ENCODE results near the gene HOXA3.

The HOXA3 gene

DNA sequence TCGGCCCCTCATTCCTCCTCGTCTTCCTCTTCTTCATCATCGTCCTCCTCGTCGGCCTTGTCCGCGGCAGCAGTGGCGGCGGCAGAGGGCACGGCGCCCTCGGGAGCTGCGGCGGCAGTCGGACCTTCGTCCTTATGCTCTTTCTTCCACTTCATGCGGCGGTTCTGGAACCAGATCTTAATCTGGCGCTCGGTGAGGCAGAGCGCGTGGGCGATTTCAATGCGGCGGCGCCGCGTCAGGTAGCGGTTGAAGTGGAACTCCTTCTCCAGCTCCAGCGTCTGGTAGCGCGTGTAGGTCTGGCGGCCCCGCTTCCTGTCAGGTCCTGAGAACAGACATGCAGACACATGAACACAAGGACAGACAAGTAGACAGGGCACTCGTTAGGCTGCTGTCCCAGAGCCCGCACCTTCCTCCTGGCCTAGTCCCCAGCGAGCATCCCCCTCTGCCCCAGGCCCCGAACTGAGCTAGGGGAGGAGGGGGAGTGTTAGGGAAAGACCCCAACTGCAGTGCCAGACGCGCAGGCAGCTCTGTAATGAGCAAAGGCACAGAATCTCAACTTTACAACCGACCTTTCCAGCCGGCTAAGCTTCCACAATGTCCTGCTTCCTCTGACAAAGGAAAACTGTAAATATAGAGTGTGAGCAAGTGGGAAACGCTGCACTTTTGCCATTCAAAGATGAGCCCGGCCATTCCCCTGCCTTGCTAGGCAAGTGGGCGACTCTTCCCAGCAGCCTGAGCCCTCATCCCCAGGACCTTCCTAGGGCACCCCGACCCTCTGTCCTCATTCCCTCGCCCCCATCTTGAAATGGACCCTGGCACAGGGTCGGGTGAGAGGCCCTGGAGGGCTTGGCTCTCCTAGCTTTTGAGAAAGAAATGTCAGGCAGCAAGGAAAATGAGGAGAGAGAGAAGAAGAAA is 2.8 kb upstream of the HOXA3 start:
- no peak for DNase-seq

DNA sequence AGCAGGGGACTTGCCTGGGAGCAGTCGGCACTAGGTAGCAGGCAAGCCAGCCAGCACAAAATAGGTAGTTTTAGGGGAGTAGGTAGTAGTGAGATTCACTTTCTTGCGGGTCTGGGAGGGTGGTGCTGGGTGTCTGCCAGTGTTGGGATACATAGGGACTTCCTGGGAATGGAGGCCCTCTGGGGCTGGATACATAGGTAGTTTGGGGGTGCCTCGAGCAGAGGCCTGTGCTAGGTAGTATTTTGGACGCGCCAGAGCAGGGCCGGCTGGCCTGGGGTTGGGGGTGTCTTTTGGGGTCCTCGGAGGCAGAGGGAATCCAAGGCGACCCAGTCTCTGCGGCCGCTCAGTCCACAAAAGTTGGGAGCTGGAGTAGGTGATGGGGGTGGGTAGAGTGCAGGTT is 2.0 kb upstream of the HOXA3 start:
- DNase-seq = no peak

DNA sequence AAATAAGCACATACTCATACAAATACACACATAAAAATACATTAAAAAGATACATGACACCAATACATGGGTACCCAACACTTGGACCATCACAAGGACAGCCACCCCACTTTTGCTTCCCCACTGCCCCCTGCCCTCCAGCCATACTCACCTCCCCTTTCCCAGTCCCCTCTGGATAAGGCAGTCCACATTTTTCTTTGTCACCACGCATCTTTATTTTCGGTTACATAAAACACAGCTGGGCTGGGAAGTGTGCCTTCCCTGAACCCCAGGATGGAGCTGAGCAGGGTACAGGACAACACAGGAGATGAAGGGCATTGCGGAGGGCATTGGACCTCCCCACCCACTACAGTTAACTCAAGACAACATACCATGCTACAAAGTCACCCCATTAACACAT is 1.1 kb upstream of the HOXA3 start:
- no peak for DNase-seq

DNA sequence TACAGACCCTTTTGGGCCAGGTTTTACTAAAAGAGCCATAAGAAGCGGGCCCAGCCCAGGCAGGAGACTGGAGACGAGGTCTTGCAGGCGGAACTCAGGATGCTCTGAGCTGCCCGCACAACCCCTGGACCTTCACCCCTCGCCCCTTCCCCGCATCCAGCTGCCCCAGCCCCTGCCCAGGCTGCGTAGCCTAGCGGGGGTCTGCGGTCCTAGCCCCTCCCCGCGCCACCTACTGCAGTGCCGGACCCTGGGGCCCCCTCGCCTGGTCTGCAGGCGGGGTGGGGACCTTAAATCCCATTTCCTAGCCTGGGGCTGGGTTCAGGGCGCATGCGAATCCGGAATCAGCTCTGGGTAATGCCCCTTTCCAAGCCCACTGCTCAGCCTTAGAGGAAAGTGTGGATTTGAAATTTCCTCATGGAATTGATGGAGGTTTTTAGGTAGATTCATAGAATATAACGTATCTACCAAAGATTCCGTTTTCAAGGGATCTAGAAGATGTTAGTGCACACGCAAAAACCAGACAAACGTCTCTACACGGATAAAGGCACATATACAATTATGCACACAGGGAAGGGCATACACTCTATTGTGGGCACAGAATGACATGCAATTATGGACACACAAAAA is 546 bp upstream of the HOXA3 start:
- peak; percentile 7 for DNase-seq

DNA sequence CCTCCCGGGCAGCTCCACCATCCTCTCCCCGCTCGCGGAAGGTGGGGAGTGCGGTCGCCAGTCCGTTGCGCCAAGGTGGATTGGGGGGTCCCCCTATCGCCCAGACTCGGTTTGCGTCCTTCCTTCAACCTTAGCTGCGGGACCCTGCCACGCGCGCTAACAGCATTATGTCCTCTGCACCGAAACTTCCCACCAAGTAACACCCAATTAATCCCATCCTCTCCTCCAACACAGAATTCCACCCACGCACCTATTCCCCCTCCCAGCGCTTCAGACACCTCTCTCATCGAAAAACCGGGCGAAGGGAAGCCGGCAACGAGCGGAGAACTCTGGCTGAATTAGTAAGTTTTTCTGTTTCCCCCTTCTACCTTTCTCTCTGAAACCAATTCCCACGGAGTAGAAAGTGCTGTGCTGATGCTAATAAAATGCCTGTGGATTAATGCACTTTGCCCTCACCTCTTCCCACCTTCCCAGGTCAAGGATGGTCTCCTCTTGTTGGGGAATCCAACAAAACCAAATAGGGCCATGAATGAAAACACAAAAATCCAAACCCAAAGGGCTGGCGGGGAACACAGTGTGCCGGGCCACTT is 947 bp downstream of the HOXA3 start:
- DNase-seq = no peak

DNA sequence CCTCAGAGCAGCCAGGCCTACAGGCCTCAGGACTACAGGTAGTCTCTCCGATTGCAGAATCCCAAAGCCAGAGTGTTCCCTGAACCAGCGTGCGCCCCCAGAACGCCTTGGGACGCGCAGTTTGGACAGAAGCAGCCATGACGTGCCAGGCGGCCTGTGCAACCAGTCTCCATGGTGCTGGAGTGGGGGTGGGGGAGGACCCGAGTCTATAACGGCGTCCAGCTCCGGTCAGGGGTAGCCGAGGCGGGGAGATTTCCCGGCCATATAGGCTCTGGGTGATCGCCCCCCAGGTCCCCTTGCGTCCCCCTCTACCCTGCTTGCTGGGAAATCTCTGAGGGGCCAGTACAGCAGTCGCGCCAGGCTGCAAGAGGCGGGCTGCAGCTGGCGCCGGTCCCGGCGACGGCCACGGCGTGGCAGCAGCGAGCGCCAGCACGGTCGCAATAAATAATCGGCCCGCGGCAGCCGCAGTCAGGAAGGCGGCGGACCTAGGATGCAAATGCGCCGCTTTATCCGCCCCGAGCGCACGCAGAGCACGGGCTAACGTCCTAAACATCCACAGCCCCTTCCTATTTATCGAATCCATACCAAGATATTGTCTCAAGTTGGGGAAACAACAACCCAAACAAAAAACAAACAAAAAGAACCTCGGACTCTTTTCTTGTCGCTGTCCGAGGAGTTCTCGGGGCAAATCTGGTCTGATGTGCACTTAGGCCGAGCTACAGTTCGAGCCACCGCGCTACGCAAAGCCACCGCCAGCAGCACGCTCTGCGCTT is 1.6 kb downstream of the HOXA3 start:
- peak; percentile 66 for DNase-seq

DNA sequence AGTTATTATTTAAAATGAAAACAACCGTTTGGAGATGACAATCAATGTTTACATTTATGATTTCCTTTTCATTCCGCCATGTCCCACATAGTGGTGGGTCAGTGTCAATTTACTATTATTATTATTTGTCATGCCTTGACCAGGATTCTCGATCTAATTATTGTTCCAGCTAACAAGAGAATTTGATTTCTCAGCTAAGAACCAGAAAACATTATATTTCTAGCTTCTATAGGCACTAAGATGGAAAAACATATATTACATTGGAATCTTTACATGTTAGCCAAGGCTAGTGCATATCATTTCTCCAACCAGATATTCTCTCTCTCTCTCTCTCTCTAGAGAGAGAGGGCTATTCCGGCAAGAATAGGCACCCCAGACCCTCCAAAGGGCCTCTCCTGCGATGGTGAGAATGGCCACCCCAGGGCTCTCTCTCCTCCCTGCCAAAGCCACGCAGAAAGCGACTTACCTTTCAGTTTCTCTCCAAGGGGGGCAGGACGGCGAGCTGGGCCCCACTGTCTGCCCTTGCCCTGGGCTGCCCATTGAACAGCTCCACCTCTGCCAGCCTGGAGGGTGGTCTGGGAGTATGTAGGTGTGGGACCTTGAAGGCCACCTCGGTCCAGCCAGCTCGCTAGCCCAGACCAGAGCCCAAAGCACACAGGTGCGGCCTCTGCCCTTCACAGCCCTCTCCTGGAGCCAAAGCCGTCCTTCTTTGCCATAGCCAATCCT is 2.4 kb downstream of the HOXA3 start:
- no peak for DNase-seq

DNA sequence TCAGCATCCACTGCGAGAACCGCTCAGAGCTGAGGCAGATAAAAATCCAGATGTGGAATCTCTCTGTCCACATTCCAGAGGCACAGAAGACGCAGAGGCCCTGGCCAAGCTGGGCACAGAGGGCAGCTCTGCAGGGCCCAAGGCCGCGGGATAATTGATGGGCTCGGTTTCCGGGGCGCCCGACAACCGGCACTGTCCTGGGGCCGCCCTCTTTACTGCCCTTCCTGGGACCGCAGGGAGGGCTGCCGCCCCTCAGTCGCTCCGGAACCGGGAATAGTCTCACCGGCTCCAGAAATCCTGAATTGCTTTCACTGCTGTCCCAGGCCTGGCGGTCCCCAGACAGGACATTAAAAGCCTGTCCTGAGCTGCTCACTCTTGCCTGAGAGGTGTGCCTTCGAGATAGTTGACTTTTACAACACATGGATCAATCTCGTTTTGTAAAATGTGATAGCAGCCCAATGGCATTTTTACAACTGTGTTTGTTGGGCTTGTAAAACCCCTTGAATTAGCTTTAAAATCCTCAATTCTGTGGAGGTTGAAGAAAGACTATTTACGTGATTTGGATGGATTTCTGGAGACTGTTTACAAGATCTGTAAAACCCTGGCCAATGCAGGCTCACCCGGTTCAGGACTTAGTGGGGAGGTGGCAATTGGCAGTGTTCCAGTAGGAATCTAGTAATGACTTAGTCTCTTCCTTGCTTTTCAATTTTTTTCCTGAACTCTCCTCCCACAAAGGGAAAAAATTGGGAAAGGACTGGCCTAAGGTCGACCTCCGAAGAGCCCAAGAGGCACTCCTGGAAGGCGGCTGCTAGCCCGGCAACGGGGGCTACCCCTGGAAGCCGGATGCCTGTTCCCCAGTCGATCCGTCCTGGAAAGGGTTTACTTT is 3.4 kb downstream of the HOXA3 start:
- no peak for DNase-seq

DNA sequence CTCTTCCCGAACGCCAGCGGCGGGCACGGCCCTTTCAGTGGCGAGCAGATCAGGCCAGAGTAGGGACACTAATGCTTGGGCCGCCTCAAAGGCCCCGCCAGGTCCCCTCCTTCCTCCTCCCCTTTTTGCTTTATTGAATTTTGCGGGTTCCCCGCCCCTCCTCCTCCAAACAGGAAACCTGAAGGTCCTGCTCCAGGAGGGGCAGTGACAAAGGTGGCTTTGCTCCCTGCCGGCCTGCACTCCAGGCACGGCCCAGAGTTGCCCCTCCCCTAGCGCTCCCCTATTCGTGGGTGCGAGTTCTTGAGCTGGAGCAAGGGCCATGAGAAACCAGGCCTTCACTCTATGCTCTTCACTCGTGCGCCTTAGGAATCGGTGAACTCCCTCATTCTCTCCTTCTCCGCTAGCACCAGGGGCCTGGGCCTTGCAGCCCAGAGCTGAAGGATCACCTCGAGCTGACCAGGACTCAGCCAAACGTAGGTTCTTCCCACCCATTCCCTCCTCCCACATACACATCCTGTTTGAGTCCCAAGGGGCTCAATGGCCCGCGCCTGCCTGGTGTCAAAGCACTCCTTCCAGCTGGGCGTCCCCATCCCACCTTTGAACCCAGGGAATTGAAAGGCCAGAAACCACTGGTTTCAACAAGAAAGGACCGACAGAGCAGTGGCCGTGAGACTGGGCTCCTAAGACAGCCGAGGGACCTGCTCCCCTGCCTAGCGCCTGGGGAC is 4.2 kb downstream of the HOXA3 start:
- no peak for DNase-seq

DNA sequence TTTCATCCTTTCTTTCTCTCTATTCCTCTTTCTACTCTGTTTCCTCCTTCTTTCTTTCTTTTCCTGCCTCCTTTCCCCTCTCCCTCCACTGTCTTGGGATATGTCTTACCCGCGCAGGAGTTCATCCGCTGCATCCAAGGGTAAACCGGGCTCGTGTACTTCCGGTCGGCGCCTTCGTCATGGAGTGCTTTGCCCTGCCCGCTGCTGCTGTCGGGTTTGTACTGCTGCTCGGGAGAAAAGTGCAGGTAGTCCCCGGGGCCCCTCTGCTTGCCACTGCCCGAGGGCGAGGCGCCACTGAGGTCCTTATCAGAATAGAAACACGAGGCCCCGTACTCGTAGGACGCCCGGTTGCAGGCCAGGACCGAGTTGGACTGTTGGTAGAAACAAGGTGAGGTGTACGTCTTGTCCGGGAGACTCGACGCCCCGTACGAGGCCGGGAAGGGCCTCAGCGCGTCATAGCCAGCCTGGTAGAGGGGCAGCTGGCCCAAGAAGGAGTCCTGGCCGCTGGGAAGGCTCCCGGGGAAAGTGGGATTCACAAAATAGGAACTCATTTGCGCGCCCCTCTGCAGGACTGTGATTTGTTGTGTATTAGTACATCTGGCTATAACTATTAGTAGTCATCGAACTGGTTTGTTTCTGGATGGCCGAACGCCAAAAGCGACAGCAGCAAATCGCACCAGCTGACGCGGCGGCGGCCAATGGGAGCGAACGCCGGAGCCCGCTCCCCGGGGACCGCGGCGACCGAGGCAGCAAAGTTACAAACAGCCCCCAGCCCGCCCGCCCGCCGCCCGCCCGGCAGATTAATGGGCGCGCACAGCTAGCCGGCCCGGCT is 5.0 kb downstream of the HOXA3 start, which contains the start of gene HOXA6:
HOXA6 (minus strand) TSS at position 576 of the 832 bp plus-strand sequence; CDS start at position 551, 25 bp downstream.
- no peak for DNase-seq

DNA sequence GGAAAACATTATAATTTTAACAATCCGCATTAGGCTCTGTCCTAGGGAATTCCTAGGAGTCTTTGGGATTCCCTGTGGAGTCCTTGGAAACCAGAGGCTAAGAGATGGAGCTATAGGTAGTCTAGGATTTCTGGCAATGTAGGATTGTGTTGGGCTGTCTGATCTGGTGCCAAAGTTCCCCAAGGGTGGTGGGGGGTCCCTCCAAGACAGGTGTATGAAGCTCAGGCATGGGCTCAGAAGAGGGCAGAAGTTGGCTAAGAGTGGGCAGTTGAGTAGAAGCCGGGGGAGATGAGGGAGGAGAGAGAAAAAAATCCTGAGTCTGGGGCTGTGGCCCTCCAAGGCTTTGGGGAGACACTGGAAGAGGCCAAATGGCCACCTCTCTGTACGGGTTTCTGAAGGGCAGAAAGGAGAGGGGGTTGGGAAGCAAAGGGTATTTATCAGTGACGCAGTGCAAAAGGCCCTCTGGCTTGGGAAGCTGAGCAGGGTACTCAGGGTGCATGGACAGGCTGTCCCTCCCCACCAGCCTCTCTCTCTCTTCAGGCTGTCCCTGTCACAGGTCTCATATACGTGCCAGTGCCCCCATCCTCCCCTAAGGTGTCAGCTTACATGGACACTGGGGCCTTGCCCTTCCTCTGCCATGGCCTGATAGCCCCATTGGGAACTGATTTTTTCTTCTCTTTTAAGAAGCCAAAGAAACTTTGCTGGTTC is 5.7 kb downstream of the HOXA3 start:
- no peak for DNase-seq

DNA sequence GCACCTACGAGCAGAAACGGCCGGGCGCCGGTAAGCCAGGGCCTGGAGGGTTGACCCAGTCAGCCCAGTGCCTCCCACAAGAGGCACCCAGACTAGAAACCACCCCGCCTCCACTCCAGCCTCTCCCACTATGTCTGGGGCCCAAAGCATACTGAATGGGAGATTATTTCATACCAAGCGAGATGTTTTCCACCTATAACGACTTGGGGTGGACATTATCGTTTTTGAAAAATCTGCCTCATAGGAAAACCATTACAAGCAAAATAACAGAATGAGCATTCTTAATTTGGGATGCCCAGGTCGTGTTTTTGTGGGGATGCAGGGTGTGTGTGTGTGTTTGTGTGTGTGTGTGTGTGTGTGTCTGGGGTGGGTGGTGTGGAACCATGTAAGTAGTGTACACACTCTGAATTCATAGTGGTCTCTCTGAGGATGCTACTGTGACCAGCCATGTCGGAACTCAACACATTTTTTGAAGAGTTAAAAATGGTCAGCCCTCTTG is 6.4 kb downstream of the HOXA3 start:
- DNase-seq = no peak

DNA sequence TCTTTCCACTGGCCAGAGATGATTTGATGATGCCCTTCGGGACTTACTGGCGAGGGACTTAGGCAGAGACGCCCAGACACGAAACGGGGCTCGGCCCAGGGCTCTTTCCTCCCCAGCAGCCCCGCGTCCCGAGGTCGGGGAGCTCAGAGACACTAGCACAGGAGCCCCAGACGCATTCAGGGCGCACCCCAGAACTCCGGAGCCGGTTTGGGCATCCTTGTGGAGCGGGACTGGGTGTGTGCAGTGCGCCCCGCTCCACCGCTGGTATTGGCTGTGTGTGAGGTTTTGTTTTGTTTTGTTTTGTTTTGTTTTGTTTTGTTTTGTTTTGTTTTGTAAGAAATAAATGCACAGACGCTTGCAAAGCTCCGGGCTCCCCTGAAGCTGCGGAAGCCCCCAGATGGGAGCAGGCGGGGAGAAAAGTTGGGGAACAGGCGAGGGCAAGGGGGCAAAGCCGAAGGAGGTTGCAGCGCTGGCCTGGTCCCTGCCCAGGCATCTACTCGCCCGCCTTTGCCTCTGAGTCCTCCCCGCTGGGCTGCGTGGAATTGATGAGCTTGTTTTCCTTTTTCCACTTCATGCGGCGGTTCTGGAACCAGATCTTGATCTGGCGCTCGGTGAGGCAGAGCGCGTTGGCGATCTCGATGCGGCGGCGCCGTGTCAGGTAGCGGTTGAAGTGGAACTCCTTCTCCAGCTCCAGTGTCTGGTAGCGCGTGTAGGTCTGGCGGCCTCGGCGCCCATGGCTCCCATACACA is 7.0 kb downstream of the HOXA3 start:
- DNase-seq = no peak

DNA sequence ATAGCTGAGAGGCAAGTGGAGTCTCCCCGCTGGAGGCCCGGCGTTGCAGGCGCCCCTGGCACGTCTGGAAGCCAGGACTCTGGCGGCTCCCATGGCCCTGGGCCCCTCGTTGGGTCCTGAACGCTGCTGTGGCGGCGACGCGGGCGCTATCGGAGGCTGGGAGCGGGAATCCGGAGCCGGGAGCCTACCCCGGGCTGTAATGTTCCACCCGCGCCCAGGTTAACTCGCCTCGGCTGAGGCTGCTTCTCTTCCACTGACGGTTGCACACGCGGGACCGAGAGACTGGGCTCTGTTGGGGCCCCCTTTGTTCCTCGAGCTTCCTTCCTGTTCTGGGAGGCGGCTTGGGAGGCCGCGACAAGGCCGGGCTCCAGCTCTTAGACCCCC is 7.6 kb downstream of the HOXA3 start:
- no peak for DNase-seq

DNA sequence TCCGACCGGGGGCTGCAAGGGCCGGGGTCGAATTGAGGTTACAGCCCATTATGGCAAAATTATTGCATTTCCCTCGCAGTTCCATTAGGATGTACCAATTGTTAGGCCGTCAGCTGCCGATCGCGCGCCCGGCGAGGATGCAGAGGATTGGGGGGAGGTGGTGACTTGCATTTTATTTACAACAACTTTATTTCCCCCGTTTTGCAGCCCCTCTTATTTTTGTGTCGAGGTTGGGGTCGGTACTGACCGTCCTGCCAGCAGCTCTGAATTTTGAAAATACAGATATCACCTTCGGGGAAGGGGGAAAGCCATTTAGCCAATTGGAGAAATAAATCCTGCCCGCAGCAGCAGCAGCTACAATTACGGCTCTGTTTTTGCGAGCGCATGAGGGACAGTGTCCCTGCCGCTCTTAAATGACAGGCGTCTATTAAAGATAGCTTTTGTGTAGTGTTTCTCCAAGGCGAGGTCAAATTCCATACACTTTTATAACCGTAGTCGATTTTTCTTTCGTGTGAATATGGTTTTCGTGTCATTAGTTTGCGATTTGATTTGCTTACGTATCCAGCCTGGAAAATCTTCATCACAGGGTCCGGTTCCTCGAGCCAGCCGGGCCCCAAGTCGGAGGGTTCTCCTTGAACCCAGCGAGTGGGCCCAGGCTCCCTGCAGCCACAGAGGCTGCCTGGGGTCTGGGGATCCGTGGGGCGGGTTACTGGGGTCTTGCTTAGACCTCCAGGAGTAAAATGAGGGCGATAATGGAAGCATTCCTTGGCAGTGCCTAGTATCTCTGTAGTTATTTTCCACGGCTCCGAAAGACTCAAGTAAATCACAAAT is 8.2 kb downstream of the HOXA3 start:
- DNase-seq = no peak

DNA sequence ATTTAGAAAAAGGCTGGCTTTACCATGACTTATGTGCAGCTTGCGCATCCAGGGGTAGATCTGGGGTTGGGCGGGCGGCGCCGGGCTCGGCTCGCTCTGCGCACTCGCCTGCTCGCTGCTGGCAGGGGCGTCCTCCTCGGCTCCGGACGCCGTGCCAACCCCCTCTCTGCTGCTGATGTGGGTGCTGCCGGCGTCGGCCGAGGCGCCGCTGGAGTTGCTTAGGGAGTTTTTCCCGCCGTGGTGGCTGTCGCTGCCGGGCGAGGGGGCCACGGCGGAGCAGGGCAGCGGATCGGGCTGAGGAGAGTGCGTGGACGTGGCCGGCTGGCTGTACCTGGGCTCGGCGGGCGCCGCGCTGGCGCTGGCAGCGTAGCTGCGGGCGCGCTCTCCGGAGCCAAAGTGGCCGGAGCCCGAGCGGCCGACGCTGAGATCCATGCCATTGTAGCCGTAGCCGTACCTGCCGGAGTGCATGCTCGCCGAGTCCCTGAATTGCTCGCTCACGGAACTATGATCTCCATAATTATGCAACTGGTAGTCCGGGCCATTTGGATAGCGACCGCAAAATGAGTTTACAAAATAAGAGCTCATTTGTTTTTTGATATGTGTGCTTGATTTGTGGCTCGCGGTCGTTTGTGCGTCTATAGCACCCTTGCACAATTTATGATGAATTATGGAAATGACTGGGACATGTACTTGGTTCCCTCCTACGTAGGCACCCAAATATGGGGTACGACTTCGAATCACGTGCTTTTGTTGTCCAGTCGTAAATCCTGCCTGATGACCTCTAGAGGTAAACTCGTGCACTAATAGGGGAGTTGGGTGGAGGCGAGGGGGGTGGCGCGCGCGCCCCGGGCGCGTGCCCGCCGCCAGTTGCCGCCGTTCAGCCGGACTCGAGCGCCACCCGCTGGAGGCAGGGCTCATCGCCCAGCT is 9.1 kb downstream of the HOXA3 start, which contains the start of gene HOXA5:
HOXA5 (minus strand) TSS at position 659 of the 927 bp plus-strand sequence; CDS start at position 585, 74 bp downstream.
- peak; percentile 63 for DNase-seq
